ENCODE results near the gene IFTAP.

- TF ChIP-seq CTCF (IDR thresholded peaks at IDR 0.05) (no peak), POLR2A (IDR thresholded peaks at IDR 0.05) (no peak)
Observed at GRCh38 chr11:36583667-36584066, 10.6 kb upstream of the IFTAP start.
